Measurements from ENCODE around the gene LRRN4CL. TPM values are rescaled to one million over a fixed set of nuclear protein-coding genes. Genes with fewer than 3 reads are reported as not detected.

Gene LRRN4CL
- total and polyA plus RNA-seq, 2 of the 8 experiments (the other 6 are each of a cell fraction or from before 2014, with no cell fraction given): 0.05 to 0.26 TPM

GRCh38 chr11:62671236-62671607, 18.1 kb downstream of the LRRN4CL start:
- Histone ChIP-seq H3K36me3 (ENCODE audit: control insufficient read depth in 2 of 4, insufficient read depth in 4 of 4, low read length in 3 of 4) (peaks cover 3 to 30% (median 10%) of the 10 kb centered on the region in 4 experiments; a peak in 5 of 8 replicates), H2BK120ac (replicated peaks; ENCODE audit: low read depth, low read length) (no peak overlapping the region), H3K23ac (ENCODE audit: insufficient read length) (no peak overlapping the region), H3K27ac (ENCODE audit: low read depth, low read length) (peak overlapping the region; percentile 63), H4K91ac (replicated peaks; ENCODE audit: insufficient read length, low read length) (peak overlapping the region; percentile 95), H2BK15ac (ENCODE audit: low read length) (no peak overlapping the region), H3K14ac (ENCODE audit: insufficient read length) (no peak overlapping the region), H3K79me1 (ENCODE audit: low read depth, low read length) (peaks cover 9% of the 10 kb centered on the region), H2BK20ac (ENCODE audit: low read length) (no peak overlapping the region), H3K9me3 (ENCODE audit: insufficient read depth in 2 of 2, low read depth in 1 of 2, low read length in 1 of 2) (no peaks in the 10 kb centered on the region), H4K5ac (ENCODE audit: insufficient read length, low read depth, low read length) (peak overlapping the region; percentile 88), H2AFZ (ENCODE audit: low read length) (no peak overlapping the region; the same call in 1 of the 2 replicates), H2BK5ac (ENCODE audit: low read depth, low read length) (peak overlapping the region; percentile 80), H3K4me3 (ENCODE audit: extremely low read depth in 1 of 4, insufficient read depth in 2 of 4, low read depth in 3 of 4, low read length in 4 of 4) (peak overlapping the region; percentile 88 to 97 (median 92)), H3K79me2 (ENCODE audit: control insufficient read depth in 1 of 2, insufficient read depth in 2 of 2, low read length in 2 of 2) (peaks cover 2 to 20% of the 10 kb centered on the region in 2 experiments; a peak in 3 of 4 replicates), H3K23me2 (ENCODE audit: low read depth, low read length) (peaks cover 17% of the 10 kb centered on the region), H4K8ac (ENCODE audit: extremely low read depth, insufficient read depth, low read length) (peak overlapping the region; percentile 97), H3K27me3 (replicated peaks in 1 of 4; ENCODE audit: control insufficient read depth in 3 of 4, extremely low read depth in 1 of 4, insufficient read depth in 3 of 4, low read length in 3 of 4) (no peaks in the 10 kb centered on the region), H3K56ac (replicated peaks; ENCODE audit: insufficient read length, low read depth, low read length) (peak overlapping the region; percentile 83), H3K4me2 (ENCODE audit: insufficient read depth in 1 of 2, low read depth in 2 of 2, low read length in 2 of 2) (peak overlapping the region; percentile 80 to 90), H3K18ac (ENCODE audit: extremely low read depth, low read length) (peak overlapping the region; percentile 93; the same call in 1 of the 2 replicates), H3K9ac (replicated peaks in 1 of 4; ENCODE audit: extremely low read depth in 1 of 4, low read depth in 3 of 4, low read length in 3 of 4) (peak overlapping the region; percentile 66 to 89 (median 78)), H2BK12ac (ENCODE audit: low read depth, low read length) (peak overlapping the region; percentile 53), H2AK5ac (ENCODE audit: low read depth, low read length) (peak overlapping the region; percentile 93; the same call in 1 of the 2 replicates), H3K4me1 (replicated peaks in 1 of 4; ENCODE audit: control insufficient read depth in 3 of 4, insufficient read depth in 4 of 4, low read length in 3 of 4) (peaks cover 4 to 13% (median 8%) of the 10 kb centered on the region in 4 experiments), H3K4ac (replicated peaks; ENCODE audit: insufficient read length, low read depth, low read length) (peak overlapping the region; percentile 94), H4K20me1 (replicated peaks in 1 of 2; ENCODE audit: control insufficient read depth in 1 of 2, insufficient read depth in 2 of 2, low read length in 2 of 2) (peaks cover 2 to 5% of the 10 kb centered on the region in 2 experiments)
- ChIA-PET POLR2A (ENCODE audit: partially characterized antibody) (interaction anchor here (0.6 to 61.4 kb wide), 35 partner anchors 11 to 277 kb away, joined by 3 to 2041 read pairs (median 5); partner anchors contain the start of genes B3GAT3, BSCL2, C11orf98 and CSKMT), CTCF (ENCODE audit: partially characterized antibody) (interaction anchor here (0.6 to 3.1 kb wide), 9 partner anchors 9 to 327 kb away, joined by 3 to 10 read pairs (median 4); partner anchors contain the start of genes LRRN4CL and TMEM179B)
- 2% methylated on average over 17 of the region's 17 CpGs; no CpG with 5 or more reads in 1 of the 2 experiments for WGBS, 2 experiments (ENCODE audit: extremely low coverage in 1 of 2, insufficient coverage in 1 of 2, insufficient read length in 1 of 2, insufficient replicate concordance in 2 of 2, low coverage in 1 of 2, low lambda C conversion rate in 2 of 2, missing lambda C conversion rate in 1 of 2)
- no peak for FAIRE-seq
- DNase-seq (ENCODE audit: low read depth in 1 of 2, low spot score in 2 of 2): peak in 1 of 2 experiments; percentile 41
- peak in 1 of 2 experiments; percentile 74; a peak in 1 of 3 replicates for TF ChIP-seq POLR2A (IDR thresholded peaks at IDR 0.05; ENCODE audit: control extremely low read depth in 1 of 2, low read depth in 2 of 2, low read length in 2 of 2)
- no peak for TF ChIP-seq JUND (IDR thresholded peaks at IDR 0.05; ENCODE audit: low read length)
- TF ChIP-seq JUN (IDR thresholded peaks at IDR 0.05; ENCODE audit: low read depth, low read length): no peak
- TF ChIP-seq POLR2AphosphoS5 (IDR thresholded peaks at IDR 0.05; ENCODE audit: low read depth, low read length): peak; percentile 84
- no peak for TF ChIP-seq EZH2 (IDR thresholded peaks at IDR 0.05; ENCODE audit: low read depth, low read length, severe bottlenecking)
- TF ChIP-seq CTCF (IDR thresholded peaks at IDR 0.05; ENCODE audit: control extremely low read depth in 1 of 3, insufficient read depth in 1 of 3, low read depth in 1 of 3, low read length in 3 of 3): no peak
- TF ChIP-seq PHF8 (conservative IDR thresholded peaks at IDR 0.05; ENCODE audit: low read depth, low read length): peak; percentile 16; the same call in 1 of the 2 replicates
- no peak for TF ChIP-seq EP300 (IDR thresholded peaks at IDR 0.05; ENCODE audit: borderline replicate concordance in 1 of 2, low read depth in 2 of 2, low read length in 2 of 2)
- no peak for TF ChIP-seq SIRT6 (IDR thresholded peaks at IDR 0.05; ENCODE audit: low read length)

All from H1 (cell line).